AG09319 (cell line): Measurements from ENCODE around the gene C10orf67.

Source experiments
- DNase-seq: peaks from one replicate; pipeline ENCODE4 v3.0.0-alpha.2; 2010; ENCODE audit warnings: low read depth; ENCODE audit errors: extremely low read depth
- CTCF ChIP-seq: IDR thresholded peaks from 2 replicates; pipeline ENCODE4 v1.5.1; 2011; ENCODE audit warnings: low read depth, mild to moderate bottlenecking, inconsistent platforms, low read length, moderate library complexity

Gene C10orf67

GRCh38 chr10:23381298-23382040, 36.9 kb upstream of the C10orf67 start:
- no peak for TF ChIP-seq CTCF

GRCh38 chr10:23379686-23380085, 35.1 kb upstream of the C10orf67 start:
- TF ChIP-seq CTCF: no peak
- no peak for DNase-seq

More at GRCh38 chr10:23381298-23382040, 36.9 kb upstream of the C10orf67 start:
- no peak for DNase-seq

- TF ChIP-seq CTCF: no peak
- DNase-seq: no peak
These were observed 31.6 kb upstream of the C10orf67 start for GRCh38 chr10:23376229-23376655.

GRCh38 chr10:23375366-23375765, 30.8 kb upstream of the C10orf67 start:
- no peak for TF ChIP-seq CTCF
- no peak for DNase-seq

- DNase-seq: no peak
These were observed 28.6 kb upstream of the C10orf67 start for GRCh38 chr10:23373156-23373555.

GRCh38 chr10:23371073-23371472, 26.5 kb upstream of the C10orf67 start:
- DNase-seq: no peak
- no peak for TF ChIP-seq CTCF

More at GRCh38 chr10:23373156-23373555, 28.6 kb upstream of the C10orf67 start:
- TF ChIP-seq CTCF: no peak

- DNase-seq: no peak
- TF ChIP-seq CTCF: no peak
These were observed 25.5 kb upstream of the C10orf67 start for GRCh38 chr10:23370106-23370505.
